Fibroblast of lung (primary cell): Measurements from ENCODE around the gene YTHDF2. TPM values are rescaled to one million over a fixed set of nuclear protein-coding genes. Genes with fewer than 3 reads are reported as not detected.

Experiments
- DNase-seq, 2 donors: peaks; one replicate each; pipeline versions ENCODE4 v3.0.0 to v3.0.0-alpha.2; 2010; ENCODE audit warnings: low read depth in 2 of 2
- H2AFZ ChIP-seq: 2 replicates; pipeline ENCODE4 v1.5.1; 2012; ENCODE audit warnings: low read length, control low read depth, inconsistent platforms
- H3K27ac ChIP-seq: 2 replicates; pipeline ENCODE4 v1.5.1; 2011; ENCODE audit warnings: low read length, control low read depth; ENCODE audit not compliant: insufficient read depth
- H3K27me3 ChIP-seq: 2 replicates; pipeline ENCODE4 v1.5.1; 2011; ENCODE audit warnings: mild to moderate bottlenecking, low read length; ENCODE audit not compliant: control insufficient read depth, insufficient read depth
- H3K36me3 ChIP-seq: 2 replicates; pipeline ENCODE4 v1.5.1; 2011; ENCODE audit warnings: low read length; ENCODE audit not compliant: control insufficient read depth, insufficient read depth
- H3K4me1 ChIP-seq: 2 replicates; pipeline ENCODE4 v1.5.1; 2011; ENCODE audit warnings: low read length; ENCODE audit not compliant: control insufficient read depth, insufficient read depth; ENCODE audit errors: extremely low read depth
- H3K4me2 ChIP-seq: 2 replicates; pipeline ENCODE4 v1.5.1; 2011; ENCODE audit warnings: low read length, control low read depth; ENCODE audit not compliant: insufficient read depth; ENCODE audit errors: extremely low read depth
- H3K4me3 ChIP-seq, 4 experiments: fragments of 200-600 bp in 1 of 4; sonication (generic) in 1 of 4; replicated peaks in 1 of 4; 2 replicates each; pipeline ENCODE4 v1.5.1; 2011 to 2016; ENCODE audit warnings: low read length in 4 of 4, low read depth in 3 of 4, mild to moderate bottlenecking in 3 of 4, control low read depth in 2 of 4, inconsistent platforms in 1 of 4, mixed read lengths in 1 of 4; ENCODE audit not compliant: insufficient read depth in 1 of 4; ENCODE audit errors: control extremely low read depth in 1 of 4
- H3K79me2 ChIP-seq: 2 replicates; pipeline ENCODE4 v1.5.1; 2012; ENCODE audit warnings: mild to moderate bottlenecking, low read length, inconsistent platforms; ENCODE audit not compliant: control insufficient read depth, insufficient read depth
- H3K9ac ChIP-seq: 2 replicates; pipeline ENCODE4 v1.5.1; 2011; ENCODE audit warnings: mild to moderate bottlenecking, low read length, control low read depth; ENCODE audit not compliant: insufficient read depth
- H3K9me3 ChIP-seq: 2 replicates; pipeline ENCODE4 v1.5.1; 2012; ENCODE audit warnings: low read depth, low read length; ENCODE audit not compliant: control insufficient read depth, insufficient read depth
- H4K20me1 ChIP-seq: 2 replicates; pipeline ENCODE4 v1.5.1; 2011; ENCODE audit warnings: low read length; ENCODE audit not compliant: control insufficient read depth, insufficient read depth; ENCODE audit errors: extremely low read depth
- CTCF ChIP-seq, 2 donors: IDR thresholded peaks in 1 of 2; conservative IDR thresholded peaks in 1 of 2; 1 replicate in 1 of 2; 2 replicates in 1 of 2; pipeline ENCODE4 v1.5.1; 2011 to 2012; ENCODE audit warnings: low read length in 2 of 2, control low read depth in 1 of 2, inconsistent platforms in 1 of 2, low read depth in 1 of 2, mild to moderate bottlenecking in 1 of 2
- EZH2 ChIP-seq: IDR thresholded peaks from 2 replicates; pipeline ENCODE4 v1.5.1; 2012; ENCODE audit warnings: low read length, control low read depth, mild to moderate bottlenecking; ENCODE audit errors: missing control alignments
- polyA plus RNA-seq, 2 donors: library from polyadenylated mRNA; depleted of rRNA in 1 of 2; stranded (reverse) in 1 of 2; unstranded in 1 of 2; fragments of >200 nt; gene quantifications; 2 replicates each; pipeline ENCODE4 v1.2.1, GENCODE V29; 2011 to 2012; ENCODE audit warnings: missing spikeins in 1 of 2
- total RNA-seq: library from RNA; depleted of rRNA; stranded (reverse); fragments of >200 nt; gene quantifications from 2 replicates; pipeline ENCODE4 v1.2.1, GENCODE V29; 2014

YTHDF2 gene
- total and polyA plus RNA-seq, 2 donors (not counting 1 experiment from before 2014, with no cell fraction given): 57.5 to 89.0 TPM

- Histone ChIP-seq H2AFZ (no peak overlapping the region), H3K27ac (no peak overlapping the region), H3K9me3 (no peaks in the 10 kb centered on the region), H3K9ac (no peak overlapping the region), H3K4me1 (no peaks in the 10 kb centered on the region), H3K79me2 (no peaks in the 10 kb centered on the region), H4K20me1 (no peaks in the 10 kb centered on the region), H3K27me3 (no peaks in the 10 kb centered on the region), H3K4me3 (no peak overlapping the region), H3K4me2 (no peak overlapping the region), H3K36me3 (no peaks in the 10 kb centered on the region)
- DNase-seq: no peak
- TF ChIP-seq CTCF (conservative IDR thresholded peaks at IDR 0.05 in 1 of 2, IDR thresholded peaks at IDR 0.05 in 1 of 2; ENCODE audit: low read depth in 1 of 2, low read length in 2 of 2) (no peak), EZH2 (no peak)
Measured at GRCh38 chr1:28782011-28782410, 45.3 kb downstream of the YTHDF2 start.

- Histone ChIP-seq H3K27ac (no peak overlapping the region), H3K4me3 (no peak overlapping the region), H3K4me2 (no peak overlapping the region), H3K36me3 (no peaks in the 10 kb centered on the region), H3K9ac (no peak overlapping the region), H3K4me1 (no peaks in the 10 kb centered on the region), H3K27me3 (no peaks in the 10 kb centered on the region), H3K9me3 (no peaks in the 10 kb centered on the region), H2AFZ (no peak overlapping the region), H4K20me1 (no peaks in the 10 kb centered on the region), H3K79me2 (no peaks in the 10 kb centered on the region)
- TF ChIP-seq EZH2 (no peak), CTCF (conservative IDR thresholded peaks at IDR 0.05 in 1 of 2, IDR thresholded peaks at IDR 0.05 in 1 of 2; ENCODE audit: low read depth in 1 of 2, low read length in 2 of 2) (no peak)
- DNase-seq: no peak
Measured at GRCh38 chr1:28783363-28783762, 46.6 kb downstream of the YTHDF2 start.

- TF ChIP-seq EZH2: no peak
- TF ChIP-seq CTCF (conservative IDR thresholded peaks at IDR 0.05 in 1 of 2, IDR thresholded peaks at IDR 0.05 in 1 of 2; ENCODE audit: low read depth in 1 of 2, low read length in 2 of 2): no peak
- no peaks in the 10 kb centered on the region for H3K36me3 ChIP-seq
- no peak overlapping the region for H3K4me3 ChIP-seq
- H3K4me2 ChIP-seq: no peak overlapping the region
- no peak overlapping the region for H3K9ac ChIP-seq
- no peak overlapping the region for H3K27ac ChIP-seq
- no peak overlapping the region for H2AFZ ChIP-seq
- H3K4me1 ChIP-seq: no peaks in the 10 kb centered on the region
- H3K27me3 ChIP-seq: peaks cover 2% of the 10 kb centered on the region
- no peaks in the 10 kb centered on the region for H4K20me1 ChIP-seq
- no peak for DNase-seq
- no peaks in the 10 kb centered on the region for H3K79me2 ChIP-seq
- no peaks in the 10 kb centered on the region for H3K9me3 ChIP-seq
Measured at GRCh38 chr1:28789412-28789811, 52.7 kb downstream of the YTHDF2 start.
